ENCODE measurements around the gene ARHGEF4. TPM values are rescaled to one million over a fixed set of nuclear protein-coding genes. Genes with fewer than 3 reads are reported as not detected.

ARHGEF4 gene
- total RNA-seq, 1 experiment from 2014 or later = 12.6 TPM

- H3K4ac ChIP-seq (ENCODE audit: low read depth, low read length) = no peak overlapping the region
- H2AFZ ChIP-seq (ENCODE audit: low read length) = no peak overlapping the region
- H3T11ph ChIP-seq (ENCODE audit: low read length) = no peak overlapping the region
Observed at GRCh38 chr2:130791617-130791939, 45.1 kb upstream of the ARHGEF4 start.

More at GRCh38 chr2:130791617-130791939, 45.1 kb upstream of the ARHGEF4 start:
- Histone ChIP-seq H2BK120ac (ENCODE audit: low read depth, low read length, poor library complexity, severe bottlenecking) (no peak overlapping the region), H3K56ac (ENCODE audit: insufficient read length, low read depth, low read length) (no peak overlapping the region), H4K8ac (replicated peaks; ENCODE audit: insufficient read length, low read depth, low read length) (no peak overlapping the region), H2BK5ac (ENCODE audit: insufficient read length, low read length) (no peak overlapping the region), H3K9ac (ENCODE audit: extremely low read depth, insufficient read length, low read length) (no peak overlapping the region), H4K91ac (ENCODE audit: insufficient read length, low read depth, low read length) (no peak overlapping the region), H4K20me1 (ENCODE audit: control insufficient read depth, insufficient read depth, insufficient read length) (no peaks in the 10 kb centered on the region), H2BK12ac (ENCODE audit: insufficient read length, low read depth, low read length) (no peak overlapping the region), H3K9me3 (ENCODE audit: control insufficient read depth, low read depth, low read length) (no peaks in the 10 kb centered on the region), H3K14ac (ENCODE audit: insufficient read depth, low read length) (no peak overlapping the region), H3K79me1 (ENCODE audit: insufficient read depth, low read depth, low read length, poor library complexity, severe bottlenecking) (no peaks in the 10 kb centered on the region), H3K27me3 (ENCODE audit: insufficient read depth, low read length) (no peaks in the 10 kb centered on the region), H2BK15ac (ENCODE audit: low read depth, low read length) (no peak overlapping the region), H4K5ac (ENCODE audit: insufficient read length, low read depth, low read length) (no peak overlapping the region), H3K79me2 (ENCODE audit: insufficient read depth, low read length) (no peaks in the 10 kb centered on the region), H3K4me1 (ENCODE audit: insufficient read depth, low read length) (no peaks in the 10 kb centered on the region), H2BK20ac (ENCODE audit: low read depth, low read length, poor library complexity, severe bottlenecking) (no peak overlapping the region), H3K18ac (ENCODE audit: insufficient read length, low read depth, low read length) (no peak overlapping the region), H3K27ac (ENCODE audit: insufficient read length, low read depth, low read length) (no peak overlapping the region), H3K23ac (ENCODE audit: insufficient read length, low read depth, low read length) (no peak overlapping the region), H2AK5ac (ENCODE audit: insufficient read length, low read length) (no peak overlapping the region), H3K23me2 (ENCODE audit: insufficient read length, low read depth, low read length, poor library complexity, severe bottlenecking) (no peaks in the 10 kb centered on the region), H3K4me2 (ENCODE audit: insufficient read depth, insufficient read length, low read length) (no peak overlapping the region)
- Mint-ChIP-seq H3K9me3 (no peaks in the 10 kb centered on the region), H3K4me3 (no peak overlapping the region), H3K4me1 (peaks cover 7 to 8% of the 10 kb centered on the region in 2 experiments), H3K27ac (no peak overlapping the region), H3K27me3 (ENCODE audit: low read depth) (no peaks in the 10 kb centered on the region; the same call in 1 of the 2 replicates), H3K36me3 (ENCODE audit: insufficient read depth in 1 of 3, low read depth in 3 of 3) (no peaks in the 10 kb centered on the region)
- TF ChIP-seq CTCF (conservative IDR thresholded peaks at IDR 0.05) = no peak
- DNase-seq = no peak
- WGBS (ENCODE audit: extremely low coverage, insufficient read length, low lambda C conversion rate) = no CpG with 5 or more reads among the region's 4 CpGs
